HepG2 (cell line): Measurements from ENCODE around the gene PPP2R2C. TPM values are rescaled to one million over a fixed set of nuclear protein-coding genes. Genes with fewer than 3 reads are reported as not detected.

ENCODE experiments used
- AGO1 ChIP-seq: fragments of 200-400 bp; formaldehyde crosslinking; IDR thresholded peaks from 2 replicates; pipeline ENCODE4 v1.6.1; 2017; ENCODE audit warnings: mild to moderate bottlenecking, low read depth, low read length, moderate library complexity; ENCODE audit not compliant: poor library complexity, severe bottlenecking
- CREM ChIP-seq, 2 experiments: sonication (generic) in 1 of 2; formaldehyde crosslinking in 1 of 2; IDR thresholded peaks; 2 replicates each; pipeline versions ENCODE4 v1.4.0 to v1.6.1; 2016 to 2020; ENCODE audit warnings: antibody characterized with exemption in 1 of 2, mild to moderate bottlenecking in 1 of 2, missing genetic modification reagents in 1 of 2
- DMAP1 ChIP-seq: IDR thresholded peaks from 2 replicates; pipeline ENCODE4 v1.6.1; 2016
- HOXA9 ChIP-seq: sonication (generic); formaldehyde crosslinking; IDR thresholded peaks from 2 replicates; pipeline ENCODE4 v1.8.1; 2022; ENCODE audit warnings: missing genetic modification reagents, mild to moderate bottlenecking, moderate library complexity, borderline replicate concordance
- IRF9 ChIP-seq: sonication (generic); formaldehyde crosslinking; IDR thresholded peaks from 2 replicates; pipeline ENCODE4 v1.8.0; 2022; ENCODE audit warnings: missing genetic modification reagents, mild to moderate bottlenecking, borderline replicate concordance
- NCOR1 ChIP-seq: fragments of 200-600 bp; sonication (generic); IDR thresholded peaks from 2 replicates; pipeline ENCODE4 v1.7.0; 2017; ENCODE audit warnings: antibody characterized with exemption, low read length, borderline replicate concordance
- POGZ ChIP-seq: sonication (generic); formaldehyde crosslinking; IDR thresholded peaks from 2 replicates; pipeline ENCODE4 v1.4.0; 2020; ENCODE audit warnings: mild to moderate bottlenecking, missing genetic modification reagents
- RAD21 ChIP-seq: fragments of 450-650 bp; formaldehyde crosslinking; IDR thresholded peaks from 2 replicates; pipeline ENCODE4 v1.5.0; 2020; ENCODE audit warnings: mild to moderate bottlenecking
- THAP11 ChIP-seq: IDR thresholded peaks from 2 replicates; pipeline ENCODE4 v1.6.1; 2016; ENCODE audit warnings: missing biosample characterization, missing genetic modification reagents
- ZBTB33 ChIP-seq: sonication (generic); formaldehyde crosslinking; IDR thresholded peaks from 2 replicates; pipeline ENCODE4 v1.4.0; 2020; ENCODE audit warnings: missing genetic modification reagents
- ZFP36 ChIP-seq: fragments of 150-350 bp; IDR thresholded peaks from 2 replicates; pipeline ENCODE4 v1.6.1; 2018; ENCODE audit warnings: borderline replicate concordance, low read length, low read depth; ENCODE audit not compliant: partially characterized antibody
- ZFP62 ChIP-seq: sonication (generic); formaldehyde crosslinking; IDR thresholded peaks from 2 replicates; pipeline ENCODE4 v1.4.0; 2020; ENCODE audit warnings: missing genetic modification reagents
- ZNF282 ChIP-seq: fragments of 450-650 bp; IDR thresholded peaks from 2 replicates; pipeline ENCODE4 v1.6.1; 2018; ENCODE audit not compliant: partially characterized antibody
- ZNF34 ChIP-seq: sonication (generic); formaldehyde crosslinking; IDR thresholded peaks from 2 replicates; pipeline ENCODE4 v1.4.0; 2020; ENCODE audit warnings: mild to moderate bottlenecking, missing genetic modification reagents, borderline replicate concordance
- ZNF367 ChIP-seq: sonication (generic); formaldehyde crosslinking; IDR thresholded peaks from 2 replicates; pipeline ENCODE4 v1.4.0; 2020; ENCODE audit warnings: missing genetic modification reagents, borderline replicate concordance
- ZNF530 ChIP-seq: sonication (generic); formaldehyde crosslinking; IDR thresholded peaks from 2 replicates; pipeline ENCODE4 v1.5.0; 2020; ENCODE audit warnings: low read depth, mild to moderate bottlenecking, missing genetic modification reagents
- ZNF597 ChIP-seq: sonication (generic); formaldehyde crosslinking; IDR thresholded peaks from 2 replicates; pipeline ENCODE4 v1.5.0; 2020; ENCODE audit warnings: missing genetic modification reagents
- ZNF691 ChIP-seq: sonication (generic); formaldehyde crosslinking; IDR thresholded peaks from 2 replicates; pipeline ENCODE4 v1.4.0; 2020; ENCODE audit warnings: missing genetic modification reagents, low read depth, mild to moderate bottlenecking, borderline replicate concordance
- ZSCAN20 ChIP-seq: sonication (generic); formaldehyde crosslinking; IDR thresholded peaks from 2 replicates; pipeline ENCODE4 v1.4.0; 2020; ENCODE audit warnings: missing genetic modification reagents, mild to moderate bottlenecking, borderline replicate concordance
- polyA plus RNA-seq, 8 experiments: library from polyadenylated mRNA; depleted of rRNA in 3 of 8; stranded (reverse) in 7 of 8; unstranded in 1 of 8; fragments of >200 nt; fragmentation: Illumina TruSeq in 4 of 8; extraction: Trizol in 4 of 8; gene quantifications; 2 replicates each; pipeline versions ENCODE4 v1.2.1 to v1.2.3, GENCODE V29; 2011 to 2016; ENCODE audit warnings: low read depth in 4 of 8, missing spikeins in 1 of 8, mixed read lengths in 1 of 8; ENCODE audit not compliant: insufficient read depth in 1 of 8
- total RNA-seq, 5 experiments: library from RNA; depleted of rRNA; stranded (reverse); fragments of >200 nt; fragmentation: Illumina TruSeq; extraction: Trizol; gene quantifications; 2 replicates each; pipeline ENCODE4 v1.2.3, GENCODE V29; 2016; ENCODE audit warnings: low read depth in 1 of 5
- TF ChIP-seq, protein P1 (sequence below): sonication (generic); formaldehyde crosslinking; IDR thresholded peaks from 2 replicates; pipeline ENCODE4 v1.4.0; 2020; ENCODE audit warnings: missing genetic modification reagents
- TF ChIP-seq, protein P2 (sequence below): sonication (generic); formaldehyde crosslinking; IDR thresholded peaks from 2 replicates; pipeline ENCODE4 v1.8.0; 2023; ENCODE audit warnings: mild to moderate bottlenecking, missing genetic modification reagents

PPP2R2C gene
- total and polyA plus RNA-seq, 2 of the 13 experiments (the other 11 are each of a cell fraction or from before 2014, with no cell fraction given), result 0.60 to 8.6 TPM

GRCh38 chr4:6275898-6276806, 196.3 kb downstream of the PPP2R2C start (continued):
- no peak for TF ChIP-seq HOXA9 (CRISPR knock-in tag)
- peak; percentile 46; the same call in 1 of the 2 replicates for TF ChIP-seq CREM (IDR thresholded peaks at IDR 0.05)
- no peak for TF ChIP-seq CREM (CRISPR knock-in tag; IDR thresholded peaks at IDR 0.05)
- TF ChIP-seq ZNF282, result no peak
- TF ChIP-seq ZNF367 (CRISPR knock-in tag), result no peak
- TF ChIP-seq ZSCAN20, result peak; percentile 89
- TF ChIP-seq RAD21 (CRISPR knock-in tag), result no peak
- no peak for TF ChIP-seq POGZ (CRISPR knock-in tag)
- TF ChIP-seq, protein P1, sequence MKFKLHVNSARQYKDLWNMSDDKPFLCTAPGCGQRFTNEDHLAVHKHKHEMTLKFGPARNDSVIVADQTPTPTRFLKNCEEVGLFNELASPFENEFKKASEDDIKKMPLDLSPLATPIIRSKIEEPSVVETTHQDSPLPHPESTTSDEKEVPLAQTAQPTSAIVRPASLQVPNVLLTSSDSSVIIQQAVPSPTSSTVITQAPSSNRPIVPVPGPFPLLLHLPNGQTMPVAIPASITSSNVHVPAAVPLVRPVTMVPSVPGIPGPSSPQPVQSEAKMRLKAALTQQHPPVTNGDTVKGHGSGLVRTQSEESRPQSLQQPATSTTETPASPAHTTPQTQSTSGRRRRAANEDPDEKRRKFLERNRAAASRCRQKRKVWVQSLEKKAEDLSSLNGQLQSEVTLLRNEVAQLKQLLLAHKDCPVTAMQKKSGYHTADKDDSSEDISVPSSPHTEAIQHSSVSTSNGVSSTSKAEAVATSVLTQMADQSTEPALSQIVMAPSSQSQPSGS (CRISPR knock-in tag), result no peak
- TF ChIP-seq ZNF691 (CRISPR knock-in tag), result no peak
- no peak for TF ChIP-seq ZFP36
- TF ChIP-seq ZNF34 (CRISPR knock-in tag), result no peak
- no peak for TF ChIP-seq IRF9 (CRISPR knock-in tag)
- TF ChIP-seq ZNF530 (CRISPR knock-in tag), result no peak
- TF ChIP-seq, protein P2, sequence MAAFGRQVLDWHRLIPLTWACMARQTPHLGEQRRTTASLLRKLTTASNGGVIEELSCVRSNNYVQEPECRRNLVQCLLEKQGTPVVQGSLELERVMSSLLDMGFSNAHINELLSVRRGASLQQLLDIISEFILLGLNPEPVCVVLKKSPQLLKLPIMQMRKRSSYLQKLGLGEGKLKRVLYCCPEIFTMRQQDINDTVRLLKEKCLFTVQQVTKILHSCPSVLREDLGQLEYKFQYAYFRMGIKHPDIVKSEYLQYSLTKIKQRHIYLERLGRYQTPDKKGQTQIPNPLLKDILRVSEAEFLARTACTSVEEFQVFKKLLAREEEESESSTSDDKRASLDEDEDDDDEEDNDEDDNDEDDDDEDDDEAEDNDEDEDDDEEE (CRISPR knock-in tag), result no peak
- TF ChIP-seq AGO1, result no peak
- no peak for TF ChIP-seq THAP11 (CRISPR knock-in tag)
- no peak for TF ChIP-seq ZBTB33 (CRISPR knock-in tag)
- peak; percentile 48; the same call in 1 of the 2 replicates for TF ChIP-seq NCOR1
- TF ChIP-seq ZNF597 (CRISPR knock-in tag), result no peak
- TF ChIP-seq ZFP62 (CRISPR knock-in tag), result no peak
- TF ChIP-seq DMAP1 (CRISPR knock-in tag), result peak; percentile 55; the same call in 1 of the 2 replicates
